ENCODE measurements around the gene L1CAM.

Gene L1CAM

DNA sequence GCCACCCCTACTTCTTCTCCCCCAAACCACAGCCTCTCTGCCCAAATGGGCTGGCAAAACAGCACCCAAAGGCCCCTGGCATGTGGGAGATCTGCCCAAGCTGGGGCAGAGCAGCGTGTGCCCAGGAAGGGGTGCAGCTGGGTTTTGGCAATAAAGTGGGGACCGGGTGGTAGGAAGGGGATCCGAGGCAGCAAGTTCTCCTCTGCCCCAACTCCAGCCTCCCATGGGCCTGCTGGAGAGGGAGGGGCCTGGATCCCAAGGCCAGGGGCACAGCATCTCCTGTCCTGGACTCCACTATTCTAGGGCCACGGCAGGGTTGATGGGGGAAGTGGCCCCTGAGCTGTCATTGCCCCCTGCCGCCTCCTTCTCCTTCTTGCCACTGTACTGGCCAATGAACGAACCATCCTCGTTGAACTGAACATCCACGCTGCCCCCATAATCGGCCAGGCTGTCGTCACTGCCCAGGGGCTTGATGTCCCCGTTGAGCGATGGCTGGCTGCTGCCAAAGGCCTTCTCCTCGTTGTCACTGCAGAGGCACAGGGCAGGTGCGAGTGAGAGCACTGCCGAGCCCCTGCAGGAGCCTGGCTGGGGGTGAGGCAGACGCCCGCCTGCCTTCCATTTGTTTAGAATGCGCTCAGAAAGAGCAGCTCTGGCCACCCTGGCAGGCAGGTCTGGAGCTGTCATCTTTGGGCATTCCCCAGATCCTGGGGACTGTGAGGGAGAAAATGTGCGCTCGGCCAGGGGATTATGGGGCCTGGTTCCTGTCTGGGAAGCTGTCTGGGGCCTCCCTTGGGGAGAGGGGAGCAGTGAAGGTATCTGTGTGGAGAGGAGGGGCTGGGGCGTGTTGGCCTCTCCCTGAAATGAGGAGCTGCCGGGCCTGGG is 23.4 kb downstream of the L1CAM start:
- DNase-seq (ENCODE audit: low spot score): no peak
- Mint-ChIP-seq H3K27me3 (ENCODE audit: low read depth) (no peaks in the 10 kb centered on the region), H3K4me1 (ENCODE audit: low read depth) (peaks cover 1% of the 10 kb centered on the region), H3K27ac (no peak overlapping the region), H3K4me3 (no peak overlapping the region), H3K36me3 (ENCODE audit: low read depth) (no peaks in the 10 kb centered on the region), H3K9me3 (no peaks in the 10 kb centered on the region)

DNA sequence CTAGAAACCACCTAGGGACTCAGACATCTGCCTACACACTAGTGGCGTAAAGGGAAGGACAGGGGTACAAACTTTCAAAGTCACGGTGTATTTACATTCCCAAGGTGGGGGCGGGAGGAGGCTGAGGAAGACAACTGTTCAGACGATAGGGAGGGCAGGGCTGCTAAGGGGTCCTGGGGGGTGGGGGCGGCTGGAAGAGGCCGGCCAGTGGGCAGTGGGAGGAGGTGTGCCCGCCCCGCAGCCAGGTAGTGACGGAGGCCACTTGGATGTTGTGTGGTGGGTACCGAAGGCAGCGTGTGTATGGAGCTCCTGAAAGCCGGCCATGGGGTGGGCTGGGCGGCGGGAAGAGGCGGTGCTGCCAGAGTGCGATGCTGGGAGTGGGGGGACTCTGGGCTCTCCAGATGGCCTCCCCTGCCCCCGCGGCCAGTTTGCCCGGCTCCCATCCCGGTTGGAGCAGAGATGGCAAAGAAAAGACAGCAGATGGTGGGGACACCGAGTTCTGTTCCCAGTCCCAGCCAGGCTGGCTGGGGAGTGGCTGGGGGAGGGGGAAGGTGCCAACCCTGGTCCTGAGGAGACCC is 24.2 kb downstream of the L1CAM start:
- no peak overlapping the region for H3K27ac Mint-ChIP-seq
- no peaks in the 10 kb centered on the region for H3K36me3 Mint-ChIP-seq (ENCODE audit: low read depth)
- H3K27me3 Mint-ChIP-seq (ENCODE audit: low read depth): no peaks in the 10 kb centered on the region
- H3K9me3 Mint-ChIP-seq: no peaks in the 10 kb centered on the region
- peaks cover 7% of the 10 kb centered on the region for H3K4me1 Mint-ChIP-seq (ENCODE audit: low read depth)
- no peak for DNase-seq (ENCODE audit: low spot score)
- no peak overlapping the region for H3K4me3 Mint-ChIP-seq

DNA sequence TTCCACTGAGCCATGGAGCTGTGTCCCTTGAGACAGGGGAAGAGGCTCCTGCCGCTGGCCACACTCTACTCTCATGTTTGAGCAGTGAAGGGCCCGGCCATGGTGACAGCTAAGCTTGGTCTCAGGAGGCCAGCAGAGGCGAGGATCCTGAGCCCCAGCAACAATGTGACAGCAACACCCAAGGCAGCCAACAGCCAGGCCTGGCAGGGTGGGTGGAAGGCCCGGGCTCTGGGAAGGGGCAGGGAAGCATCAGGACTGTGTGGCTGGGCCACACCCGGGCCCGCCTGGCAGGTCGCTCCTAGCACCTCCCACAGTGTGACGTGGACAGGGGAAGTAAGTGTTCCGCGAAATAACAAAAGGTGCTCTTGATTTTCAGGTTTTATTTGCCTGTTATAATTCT is 24.8 kb downstream of the L1CAM start:
- H3K4me3 Mint-ChIP-seq: no peak overlapping the region
- DNase-seq (ENCODE audit: low spot score): no peak
- no peaks in the 10 kb centered on the region for H3K9me3 Mint-ChIP-seq
- no peaks in the 10 kb centered on the region for H3K27me3 Mint-ChIP-seq (ENCODE audit: low read depth)
- no peaks in the 10 kb centered on the region for H3K36me3 Mint-ChIP-seq (ENCODE audit: low read depth)
- no peak overlapping the region for H3K27ac Mint-ChIP-seq
- peaks cover 7% of the 10 kb centered on the region for H3K4me1 Mint-ChIP-seq (ENCODE audit: low read depth)

DNA sequence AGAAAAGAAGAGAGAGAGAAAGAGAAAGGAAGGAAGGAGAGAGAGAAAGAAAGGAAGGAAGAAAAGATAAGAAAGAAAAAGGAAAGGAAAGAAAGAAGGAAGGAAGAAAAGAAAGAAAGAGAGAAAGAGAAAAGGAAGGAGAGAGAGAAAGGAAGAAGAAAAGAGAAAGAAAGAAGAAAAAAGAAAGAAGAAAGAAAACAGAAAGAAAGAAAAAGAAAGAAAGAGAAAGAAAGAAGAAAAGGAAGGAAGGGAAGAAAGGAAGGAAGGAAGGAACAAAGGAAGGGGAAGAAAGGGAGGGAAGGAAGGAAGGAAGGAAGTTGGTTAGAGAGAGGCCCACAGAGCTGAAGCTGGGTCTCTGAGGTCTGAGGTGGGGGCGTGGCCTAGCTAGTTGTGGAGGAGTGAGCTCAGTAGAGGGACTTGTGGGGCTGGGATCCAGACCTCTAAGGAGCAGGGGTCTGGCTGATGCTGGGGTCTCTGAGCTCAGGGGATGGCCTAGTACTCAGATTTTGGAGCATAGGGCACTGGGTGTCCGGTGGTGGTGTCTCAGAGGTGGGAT is 28.5 kb downstream of the L1CAM start:
- no peak overlapping the region for H3K4me3 Mint-ChIP-seq
- H3K4me1 Mint-ChIP-seq (ENCODE audit: low read depth): peaks cover 7% of the 10 kb centered on the region
- DNase-seq (ENCODE audit: low spot score): no peak
- peaks cover 5% of the 10 kb centered on the region for H3K27me3 Mint-ChIP-seq (ENCODE audit: low read depth)
- H3K27ac Mint-ChIP-seq: no peak overlapping the region
- H3K36me3 Mint-ChIP-seq (ENCODE audit: low read depth): no peaks in the 10 kb centered on the region
- no peaks in the 10 kb centered on the region for H3K9me3 Mint-ChIP-seq

DNA sequence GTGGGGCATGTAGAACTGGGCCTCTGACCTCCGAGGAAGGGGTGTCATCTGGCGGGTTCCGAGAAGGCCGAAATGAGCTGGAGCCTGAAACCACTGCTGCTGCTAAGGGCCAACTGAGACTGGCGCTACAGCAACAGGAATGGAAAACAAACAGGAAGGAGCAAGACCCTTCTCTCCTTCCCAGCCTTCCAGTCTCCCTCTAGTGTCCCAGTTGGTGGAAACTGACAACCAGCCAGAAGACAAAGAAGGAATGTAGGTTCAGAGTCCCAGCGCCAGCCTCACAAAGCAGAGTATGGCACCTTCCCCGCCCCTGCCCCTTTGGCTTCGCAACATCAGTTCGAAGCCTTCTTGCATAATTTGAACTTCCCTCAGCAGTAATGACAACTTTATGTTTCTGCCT is 31.3 kb downstream of the L1CAM start:
- DNase-seq (ENCODE audit: low spot score): no peak
- H3K4me3 Mint-ChIP-seq: no peak overlapping the region
- H3K4me1 Mint-ChIP-seq (ENCODE audit: low read depth): peaks cover 7% of the 10 kb centered on the region
- H3K27ac Mint-ChIP-seq: no peak overlapping the region
- no peaks in the 10 kb centered on the region for H3K36me3 Mint-ChIP-seq (ENCODE audit: low read depth)
- peaks cover 11% of the 10 kb centered on the region for H3K27me3 Mint-ChIP-seq (ENCODE audit: low read depth)
- H3K9me3 Mint-ChIP-seq: no peaks in the 10 kb centered on the region

DNA sequence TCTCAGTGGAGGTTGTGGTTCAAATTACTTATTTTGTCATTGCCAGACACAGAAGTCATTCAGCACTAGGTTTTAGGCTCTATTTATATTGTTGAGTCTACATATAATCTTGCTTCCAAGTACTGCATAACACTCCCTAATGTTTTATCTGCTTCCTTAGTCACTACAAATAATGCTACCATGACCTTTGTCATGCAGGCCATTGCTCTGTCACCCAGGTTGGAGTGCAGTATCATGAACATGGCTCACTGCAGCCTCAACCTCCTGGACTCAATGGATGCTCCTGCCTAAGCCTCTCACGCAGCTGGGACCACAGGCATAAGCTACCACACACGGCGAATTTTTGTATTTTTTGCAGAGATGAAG is 32.1 kb downstream of the L1CAM start:
- no peak overlapping the region for H3K4me3 Mint-ChIP-seq
- peaks cover 7% of the 10 kb centered on the region for H3K4me1 Mint-ChIP-seq (ENCODE audit: low read depth)
- no peak overlapping the region for H3K27ac Mint-ChIP-seq
- DNase-seq (ENCODE audit: low spot score): no peak
- H3K9me3 Mint-ChIP-seq: no peaks in the 10 kb centered on the region
- H3K36me3 Mint-ChIP-seq (ENCODE audit: low read depth): no peaks in the 10 kb centered on the region
- H3K27me3 Mint-ChIP-seq (ENCODE audit: low read depth): peaks cover 11% of the 10 kb centered on the region

DNA sequence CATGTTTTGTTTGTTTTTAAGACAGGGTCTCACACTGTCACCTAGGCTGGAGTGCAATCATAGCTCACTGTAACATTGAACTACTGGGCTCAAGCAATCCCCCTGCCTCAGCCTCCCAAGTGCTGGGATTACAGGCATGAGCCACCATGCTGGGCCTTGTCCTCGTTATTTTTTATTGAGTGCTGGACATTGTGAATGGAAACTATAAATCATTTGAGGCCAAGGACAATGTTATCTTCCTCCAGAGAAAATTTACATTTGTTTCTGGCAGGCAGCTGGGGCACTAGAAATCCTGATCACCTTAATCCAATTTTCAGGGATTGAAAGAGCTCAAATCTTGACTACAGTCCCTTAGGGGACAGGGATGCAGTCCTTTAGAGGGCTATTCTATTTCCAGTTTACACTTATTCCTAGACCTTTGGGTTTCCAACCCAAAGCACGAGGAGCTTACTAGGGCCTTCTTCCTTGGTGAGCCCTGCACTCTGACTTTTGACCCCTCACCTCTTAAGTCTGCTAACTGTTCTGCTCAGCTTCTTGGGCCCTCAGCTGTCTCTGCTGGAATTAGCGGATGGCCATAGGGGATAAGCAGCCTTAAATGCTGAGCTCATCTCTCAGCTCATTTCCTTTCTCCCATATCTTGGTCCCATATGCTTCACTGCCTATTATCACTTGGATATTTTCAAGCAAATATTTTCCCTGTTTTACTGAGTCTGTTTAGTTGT is 32.6 kb downstream of the L1CAM start:
- Mint-ChIP-seq H3K4me3 (no peak overlapping the region), H3K36me3 (ENCODE audit: low read depth) (no peaks in the 10 kb centered on the region), H3K27me3 (ENCODE audit: low read depth) (peaks cover 11% of the 10 kb centered on the region), H3K4me1 (ENCODE audit: low read depth) (peaks cover 7% of the 10 kb centered on the region), H3K27ac (no peak overlapping the region), H3K9me3 (no peaks in the 10 kb centered on the region)
- DNase-seq (ENCODE audit: low spot score): no peak

DNA sequence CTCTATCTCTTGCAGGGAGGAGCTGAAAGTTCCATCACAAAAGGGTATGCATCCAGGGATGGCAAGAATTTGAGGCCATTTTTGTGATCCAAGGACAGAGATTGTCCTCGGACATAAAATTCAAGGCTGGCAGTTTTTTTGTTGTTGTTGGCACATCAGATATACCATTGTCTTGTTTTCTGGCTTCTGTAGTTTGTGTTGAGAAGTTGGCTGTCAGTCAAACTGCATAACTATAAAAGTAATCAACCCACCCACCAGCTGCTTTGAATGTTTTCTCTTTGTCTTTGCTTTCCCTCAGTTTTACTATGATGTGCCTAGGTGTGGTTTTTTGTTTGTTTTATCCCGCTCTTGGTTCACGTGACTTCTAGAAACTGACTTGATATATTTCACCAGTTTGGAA is 34.0 kb downstream of the L1CAM start:
- Mint-ChIP-seq H3K9me3 (no peaks in the 10 kb centered on the region), H3K4me3 (no peak overlapping the region), H3K4me1 (ENCODE audit: low read depth) (peaks cover under 1% of the 10 kb centered on the region), H3K36me3 (ENCODE audit: low read depth) (no peaks in the 10 kb centered on the region), H3K27me3 (ENCODE audit: low read depth) (peaks cover 11% of the 10 kb centered on the region), H3K27ac (no peak overlapping the region)
- no peak for DNase-seq (ENCODE audit: low spot score)

DNA sequence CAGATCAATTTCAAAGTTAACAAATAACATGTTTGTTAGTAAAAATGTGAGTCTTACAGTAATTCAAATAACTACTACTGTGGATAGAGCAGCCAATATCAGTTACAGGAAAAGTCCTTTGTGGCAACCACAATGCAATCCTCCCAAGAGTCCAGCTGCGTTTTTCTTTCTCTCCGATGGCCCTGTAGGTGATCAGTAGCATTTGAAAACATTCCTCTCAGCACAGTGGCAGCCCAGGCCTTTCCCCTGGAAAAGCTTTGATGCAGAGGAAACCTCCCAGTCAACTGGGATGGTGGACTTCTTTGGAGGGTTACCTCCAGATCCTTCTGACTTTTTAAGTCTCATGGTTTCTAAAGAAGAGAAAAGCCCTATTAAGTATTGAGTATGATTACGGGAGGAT is 37.6 kb downstream of the L1CAM start:
- Mint-ChIP-seq H3K9me3 (no peaks in the 10 kb centered on the region), H3K36me3 (ENCODE audit: low read depth) (no peaks in the 10 kb centered on the region), H3K4me3 (no peak overlapping the region), H3K27ac (no peak overlapping the region), H3K27me3 (ENCODE audit: low read depth) (peaks cover 25% of the 10 kb centered on the region), H3K4me1 (ENCODE audit: low read depth) (no peaks in the 10 kb centered on the region)
- no peak for DNase-seq (ENCODE audit: low spot score)

DNA sequence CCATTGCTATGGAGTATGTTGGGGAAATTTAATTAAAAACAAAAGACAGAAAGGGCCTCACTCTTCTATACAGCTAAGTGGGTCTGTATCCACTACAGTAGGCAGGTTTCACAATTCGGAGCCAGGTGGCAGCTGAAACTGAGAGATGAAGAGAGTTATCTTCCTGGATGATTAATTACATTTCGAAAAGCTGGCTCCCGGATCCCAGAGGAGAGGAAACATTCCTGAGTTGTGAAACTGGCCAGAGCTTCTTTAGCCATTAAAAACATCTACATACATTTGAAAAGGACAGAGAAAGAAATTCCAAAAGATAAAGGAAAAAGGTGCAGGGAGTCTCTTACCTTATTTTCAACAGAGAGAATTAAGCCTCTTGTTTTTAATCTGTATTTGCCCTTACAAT is 40.1 kb downstream of the L1CAM start:
- no peaks in the 10 kb centered on the region for H3K36me3 Mint-ChIP-seq (ENCODE audit: low read depth)
- no peaks in the 10 kb centered on the region for H3K4me1 Mint-ChIP-seq (ENCODE audit: low read depth)
- H3K9me3 Mint-ChIP-seq: no peaks in the 10 kb centered on the region
- H3K27me3 Mint-ChIP-seq (ENCODE audit: low read depth): peaks cover 29% of the 10 kb centered on the region
- H3K27ac Mint-ChIP-seq: no peak overlapping the region
- no peak overlapping the region for H3K4me3 Mint-ChIP-seq
- no peak for DNase-seq (ENCODE audit: low spot score)

DNA sequence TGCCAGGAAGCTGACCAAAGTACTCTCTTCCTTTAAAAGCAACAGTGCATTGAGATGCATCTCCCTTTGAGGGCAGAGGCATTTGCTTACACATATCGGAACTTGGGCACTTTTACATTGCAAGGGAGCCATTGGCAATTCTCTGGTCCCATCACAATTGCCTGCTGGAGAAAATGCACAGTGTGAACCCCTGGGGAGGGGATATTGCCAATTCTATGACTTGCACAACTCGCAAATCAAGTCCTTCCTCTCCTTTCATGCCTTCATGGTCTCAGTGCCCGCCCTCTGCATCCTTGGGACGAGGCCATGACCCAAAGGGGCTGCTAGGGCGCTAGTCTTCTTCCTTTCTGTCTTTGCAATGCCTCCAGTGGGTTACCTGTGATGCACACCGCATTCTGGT is 40.8 kb downstream of the L1CAM start:
- Mint-ChIP-seq H3K4me1 (ENCODE audit: low read depth) (no peaks in the 10 kb centered on the region), H3K27me3 (ENCODE audit: low read depth) (peaks cover 29% of the 10 kb centered on the region), H3K36me3 (ENCODE audit: low read depth) (no peaks in the 10 kb centered on the region), H3K4me3 (no peak overlapping the region), H3K27ac (no peak overlapping the region), H3K9me3 (no peaks in the 10 kb centered on the region)
- no peak for DNase-seq (ENCODE audit: low spot score)

DNA sequence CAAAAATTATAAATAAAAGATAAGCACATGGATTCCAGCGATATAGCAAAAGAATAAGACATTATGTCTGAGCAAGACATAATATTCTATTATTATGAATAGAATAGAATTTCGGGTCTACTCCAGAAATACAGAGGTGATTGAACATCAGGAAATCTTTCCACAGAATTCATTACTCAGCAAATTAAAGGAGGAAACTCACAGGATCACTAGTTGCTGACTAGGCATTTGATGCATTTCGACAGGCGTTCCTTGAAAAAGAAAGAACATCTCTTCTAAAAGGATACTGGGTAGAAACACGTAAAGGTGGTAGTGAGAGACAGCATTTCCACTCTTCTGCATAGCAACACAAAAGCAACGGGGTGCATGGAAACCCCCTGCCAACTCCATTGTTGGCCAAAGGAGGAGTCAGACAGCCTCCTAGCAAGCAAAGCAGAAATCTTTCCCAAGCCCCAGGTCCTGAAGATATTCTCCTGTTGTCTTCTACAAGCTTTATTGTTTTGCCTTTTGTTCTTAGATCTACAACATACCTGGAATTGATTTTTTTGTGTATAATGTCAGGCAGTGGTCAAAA is 41.4 kb downstream of the L1CAM start:
- no peaks in the 10 kb centered on the region for H3K9me3 Mint-ChIP-seq
- no peak for DNase-seq (ENCODE audit: low spot score)
- H3K27me3 Mint-ChIP-seq (ENCODE audit: low read depth): peaks cover 34% of the 10 kb centered on the region
- H3K4me3 Mint-ChIP-seq: no peak overlapping the region
- H3K36me3 Mint-ChIP-seq (ENCODE audit: low read depth): no peaks in the 10 kb centered on the region
- no peak overlapping the region for H3K27ac Mint-ChIP-seq
- no peaks in the 10 kb centered on the region for H3K4me1 Mint-ChIP-seq (ENCODE audit: low read depth)

DNA sequence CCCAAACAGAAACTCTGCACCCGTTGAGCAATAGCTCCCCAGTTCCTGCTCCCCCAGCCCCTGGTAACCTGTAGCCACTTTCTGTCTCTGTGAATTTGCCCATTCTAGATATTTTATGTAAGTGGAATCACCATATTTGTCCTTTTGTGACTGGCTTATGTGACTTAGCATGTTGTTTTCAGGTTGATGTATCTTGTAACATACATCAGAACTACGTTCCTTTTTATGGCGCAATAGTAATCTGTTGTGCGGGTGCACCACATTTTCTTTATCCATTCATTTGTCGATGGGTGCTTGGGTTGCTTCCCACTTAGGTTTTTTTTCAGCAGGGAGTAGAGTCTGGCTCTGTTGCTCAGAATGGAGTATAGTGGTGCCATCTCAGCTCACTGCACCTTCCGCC is 49.1 kb downstream of the L1CAM start:
- no peak for DNase-seq (ENCODE audit: low spot score)
- Mint-ChIP-seq H3K27ac (no peak overlapping the region), H3K9me3 (no peaks in the 10 kb centered on the region), H3K27me3 (ENCODE audit: low read depth) (peaks cover 30% of the 10 kb centered on the region), H3K36me3 (ENCODE audit: low read depth) (no peaks in the 10 kb centered on the region), H3K4me1 (ENCODE audit: low read depth) (no peaks in the 10 kb centered on the region), H3K4me3 (no peak overlapping the region)

DNA sequence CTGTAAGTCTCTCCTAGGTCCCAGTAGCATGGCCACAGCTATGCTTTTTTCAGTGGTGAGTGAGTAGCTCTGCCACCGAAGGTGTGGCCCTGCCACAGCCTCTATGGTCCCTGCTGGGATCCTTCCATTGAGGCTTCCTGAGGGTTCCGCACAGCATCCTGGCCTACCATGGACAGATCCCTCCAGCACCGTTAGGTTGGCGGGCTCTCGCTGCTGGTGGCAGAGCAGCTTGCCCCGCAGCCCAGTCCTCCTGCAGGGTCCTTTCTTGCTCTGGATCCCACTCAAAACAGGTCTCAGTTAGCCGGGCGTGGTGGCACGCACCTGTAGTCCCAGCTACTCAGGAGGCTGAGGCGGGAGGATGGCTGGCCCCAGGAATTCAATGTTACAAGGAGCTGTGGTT is 53.2 kb downstream of the L1CAM start:
- Mint-ChIP-seq H3K27ac (no peak overlapping the region), H3K4me1 (ENCODE audit: low read depth) (no peaks in the 10 kb centered on the region), H3K36me3 (ENCODE audit: low read depth) (no peaks in the 10 kb centered on the region), H3K27me3 (ENCODE audit: low read depth) (peaks cover 25% of the 10 kb centered on the region), H3K9me3 (no peaks in the 10 kb centered on the region), H3K4me3 (no peak overlapping the region)
- no peak for DNase-seq (ENCODE audit: low spot score)

Measured in T-helper 2 cell treated with Interferon-gamma antibody and Interleukin-4, amounts not matched to agents 5 μg/mL and 100 μg/mL, for 36 hours (primary cell).